Effector memory CD8-positive, alpha-beta T cell (primary cell): ENCODE results near the gene TPRX1.
"Not testable (repeated sequence)": the region's sequence is repeated elsewhere in the genome, so short reads cannot be mapped to it uniquely, and the experiment has no call there.

Source experiments
- ATAC-seq: fragments of 150-1000 bp; cut with Tn5 transposase; replicated peaks from 2 replicates; pipeline ENCODE4 v1.10.0; 2021; ENCODE audit warnings: mild to moderate bottlenecking, moderate library complexity
- DNase-seq, 3 experiments: peaks; one replicate each; pipeline ENCODE4 v3.0.0; 2021
- H3K27ac Mint-ChIP-seq, 2 donors: one replicate each; pipeline ENCODE4 v1.8.0; 2022; ENCODE audit warnings: mild to moderate bottlenecking in 2 of 2, mixed read lengths in 2 of 2, moderate library complexity in 2 of 2
- H3K27me3 Mint-ChIP-seq, 2 donors: one replicate each; pipeline ENCODE4 v1.8.0; 2022; ENCODE audit warnings: mixed read lengths in 2 of 2
- H3K36me3 Mint-ChIP-seq: one replicate; pipeline ENCODE4 v1.8.0; 2022; ENCODE audit warnings: mild to moderate bottlenecking, moderate library complexity, mixed read lengths; ENCODE audit not compliant: insufficient read depth
- H3K4me1 Mint-ChIP-seq, 2 donors: one replicate each; pipeline ENCODE4 v1.8.0; 2022; ENCODE audit warnings: low read depth in 2 of 2, mixed read lengths in 2 of 2
- H3K4me3 Mint-ChIP-seq, 2 donors: one replicate each; pipeline ENCODE4 v1.8.0; 2022; ENCODE audit warnings: mild to moderate bottlenecking in 2 of 2, mixed read lengths in 2 of 2, moderate library complexity in 2 of 2
- H3K9me3 Mint-ChIP-seq, 2 donors: one replicate each; pipeline ENCODE4 v1.8.0; 2022; ENCODE audit warnings: mixed read lengths in 2 of 2

Gene TPRX1

DNA sequence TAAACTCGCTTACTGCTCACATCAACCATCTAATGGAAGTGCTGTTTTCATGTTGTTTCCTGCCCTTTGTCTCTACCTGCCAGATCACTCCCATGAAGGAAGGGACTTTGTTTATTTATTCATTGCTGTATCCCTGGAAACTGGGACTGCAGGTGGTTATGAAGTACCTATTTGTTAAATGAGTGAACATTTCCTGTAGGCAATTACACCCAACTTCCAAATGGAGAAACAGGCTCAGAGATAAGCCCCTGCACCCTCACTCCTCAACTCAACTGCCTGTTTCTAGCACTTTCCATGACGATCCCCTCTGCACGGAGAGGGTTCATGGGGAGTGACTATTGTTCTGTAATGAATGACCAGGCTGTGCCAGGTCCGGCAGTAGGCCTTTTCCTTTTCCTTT, 27.8 kb downstream of the TPRX1 start:
- no peak for ATAC-seq
- DNase-seq: no peak
- Mint-ChIP-seq H3K27me3 (no peaks in the 10 kb centered on the region), H3K9me3 (no peaks in the 10 kb centered on the region), H3K36me3 (peaks cover 6% of the 10 kb centered on the region), H3K4me1 (peaks cover 19 to 22% of the 10 kb centered on the region in 2 donors), H3K4me3 (no peak overlapping the region), H3K27ac (no peak overlapping the region)

GRCh38 chr19:47771291-47771690, 33.1 kb downstream of the TPRX1 start:
- H3K4me3 Mint-ChIP-seq, H3K9me3 Mint-ChIP-seq, H3K27me3 Mint-ChIP-seq, H3K36me3 Mint-ChIP-seq, H3K4me1 Mint-ChIP-seq, DNase-seq, ATAC-seq, H3K27ac Mint-ChIP-seq: not testable (repeated sequence)

DNA sequence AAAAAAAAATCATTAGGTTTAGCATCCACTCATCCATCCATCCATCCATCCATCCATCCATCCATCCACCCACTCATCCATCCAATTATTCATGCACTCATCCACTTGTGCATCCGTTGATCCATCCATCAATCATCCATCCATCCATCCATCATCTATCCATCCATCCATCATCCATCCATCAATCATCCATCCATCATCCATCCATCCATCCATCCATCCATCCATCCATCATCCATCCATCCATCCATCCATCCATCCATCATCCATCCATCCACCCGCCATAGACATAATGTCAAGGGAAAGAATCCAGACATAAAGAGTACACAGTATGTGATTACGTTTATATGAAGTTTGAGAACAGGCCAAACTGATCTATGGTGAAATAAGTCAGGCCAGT, 34.8 kb downstream of the TPRX1 start:
- Mint-ChIP-seq H3K9me3 (no peaks in the 10 kb centered on the region), H3K4me1 (peaks cover 2 to 6% of the 10 kb centered on the region in 2 donors), H3K27ac (no peak overlapping the region), H3K4me3 (no peak overlapping the region), H3K27me3 (no peaks in the 10 kb centered on the region), H3K36me3 (peaks cover 4% of the 10 kb centered on the region)
- DNase-seq (no peak), ATAC-seq (no peak)

GRCh38 chr19:47768604-47769003, 35.7 kb downstream of the TPRX1 start:
- H3K36me3 Mint-ChIP-seq: peaks cover 4% of the 10 kb centered on the region
- no peaks in the 10 kb centered on the region for H3K9me3 Mint-ChIP-seq
- no peak overlapping the region for H3K4me3 Mint-ChIP-seq
- peaks cover 2 to 6% of the 10 kb centered on the region in 2 donors for H3K4me1 Mint-ChIP-seq
- DNase-seq (no peak), ATAC-seq (no peak)
- H3K27ac Mint-ChIP-seq: no peak overlapping the region
- no peaks in the 10 kb centered on the region for H3K27me3 Mint-ChIP-seq

GRCh38 chr19:47767349-47767748, 37.0 kb downstream of the TPRX1 start:
- Mint-ChIP-seq H3K4me3 (no peak overlapping the region), H3K27me3 (no peaks in the 10 kb centered on the region), H3K27ac (no peak overlapping the region), H3K4me1 (peaks cover 2 to 6% of the 10 kb centered on the region in 2 donors), H3K9me3 (no peaks in the 10 kb centered on the region), H3K36me3 (peaks cover 7% of the 10 kb centered on the region)
- DNase-seq: no peak
- ATAC-seq: no peak

- no peak overlapping the region for H3K27ac Mint-ChIP-seq
- H3K36me3 Mint-ChIP-seq: peaks cover 7% of the 10 kb centered on the region
- H3K4me1 Mint-ChIP-seq: peaks cover 2 to 6% of the 10 kb centered on the region in 2 donors
- DNase-seq (no peak), ATAC-seq (no peak)
- H3K27me3 Mint-ChIP-seq: no peaks in the 10 kb centered on the region
- H3K4me3 Mint-ChIP-seq: no peak overlapping the region
- H3K9me3 Mint-ChIP-seq: no peaks in the 10 kb centered on the region
Measured at GRCh38 chr19:47766670-47767069, 37.7 kb downstream of the TPRX1 start.

GRCh38 chr19:47766359-47766620, 38.1 kb downstream of the TPRX1 start:
- H3K36me3 Mint-ChIP-seq: peaks cover 7% of the 10 kb centered on the region
- H3K27ac Mint-ChIP-seq: no peak overlapping the region
- DNase-seq (no peak), ATAC-seq (no peak)
- H3K4me3 Mint-ChIP-seq: no peak overlapping the region
- H3K27me3 Mint-ChIP-seq: no peaks in the 10 kb centered on the region
- no peaks in the 10 kb centered on the region for H3K9me3 Mint-ChIP-seq
- H3K4me1 Mint-ChIP-seq: peaks cover 2 to 6% of the 10 kb centered on the region in 2 donors

- DNase-seq: peak in 2 of 3 experiments; percentile 41 to 45
- Mint-ChIP-seq H3K27ac (peak overlapping the region in 1 of 2 donors; percentile 29), H3K4me3 (no peak overlapping the region), H3K36me3 (peaks cover 11% of the 10 kb centered on the region), H3K4me1 (peaks cover 2 to 5% of the 10 kb centered on the region in 2 donors), H3K9me3 (no peaks in the 10 kb centered on the region), H3K27me3 (no peaks in the 10 kb centered on the region)
- peak; percentile 72 for ATAC-seq
Measured at GRCh38 chr19:47765523-47766358, 38.6 kb downstream of the TPRX1 start.

GRCh38 chr19:47764705-47765104, 39.6 kb downstream of the TPRX1 start:
- H3K27ac Mint-ChIP-seq: not testable (repeated sequence)

DNA sequence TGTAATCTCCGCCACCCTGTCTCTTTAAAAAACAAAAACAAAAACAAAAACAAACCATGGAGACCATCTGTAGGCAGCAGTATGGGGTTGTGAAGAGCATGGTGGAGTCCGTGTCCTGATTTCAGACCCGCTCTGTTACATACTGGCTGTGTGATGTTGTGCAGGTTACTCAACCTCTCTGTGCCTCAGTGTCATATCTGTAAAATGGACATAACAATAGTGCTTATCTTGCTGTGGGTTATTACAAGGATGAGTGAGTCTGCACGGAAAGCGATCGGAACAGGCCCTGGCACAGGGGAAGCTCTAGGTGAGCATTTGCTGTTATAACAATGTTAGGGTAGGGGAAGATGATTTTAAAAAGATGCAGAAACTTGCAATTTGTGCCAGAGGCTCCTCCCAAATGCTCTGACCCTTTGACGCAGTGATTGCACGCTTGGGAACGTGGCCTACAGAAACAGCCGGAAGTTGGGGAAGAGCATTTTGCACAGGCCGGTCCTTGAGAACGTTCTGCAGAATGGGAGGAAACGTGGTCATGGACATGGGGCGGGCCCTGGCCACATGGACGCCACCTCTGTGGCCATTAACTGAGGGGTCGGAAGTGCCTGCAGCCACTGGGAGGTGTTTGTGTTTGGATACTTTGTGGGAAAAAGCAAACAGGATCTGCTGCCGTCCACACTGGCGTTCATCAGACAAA, 41.6 kb downstream of the TPRX1 start:
- DNase-seq (no peak), ATAC-seq (no peak)
- Mint-ChIP-seq H3K36me3 (peaks cover 31% of the 10 kb centered on the region), H3K27me3 (no peaks in the 10 kb centered on the region), H3K9me3 (no peaks in the 10 kb centered on the region), H3K4me1 (peaks cover 0 to 2% of the 10 kb centered on the region in 2 donors), H3K4me3 (no peak overlapping the region), H3K27ac (no peak overlapping the region)

More at GRCh38 chr19:47764705-47765104, 39.6 kb downstream of the TPRX1 start:
- not testable (repeated sequence) for ATAC-seq, H3K4me3 Mint-ChIP-seq, H3K9me3 Mint-ChIP-seq, DNase-seq, H3K4me1 Mint-ChIP-seq, H3K27me3 Mint-ChIP-seq
- peaks cover 15% of the 10 kb centered on the region for H3K36me3 Mint-ChIP-seq

DNA sequence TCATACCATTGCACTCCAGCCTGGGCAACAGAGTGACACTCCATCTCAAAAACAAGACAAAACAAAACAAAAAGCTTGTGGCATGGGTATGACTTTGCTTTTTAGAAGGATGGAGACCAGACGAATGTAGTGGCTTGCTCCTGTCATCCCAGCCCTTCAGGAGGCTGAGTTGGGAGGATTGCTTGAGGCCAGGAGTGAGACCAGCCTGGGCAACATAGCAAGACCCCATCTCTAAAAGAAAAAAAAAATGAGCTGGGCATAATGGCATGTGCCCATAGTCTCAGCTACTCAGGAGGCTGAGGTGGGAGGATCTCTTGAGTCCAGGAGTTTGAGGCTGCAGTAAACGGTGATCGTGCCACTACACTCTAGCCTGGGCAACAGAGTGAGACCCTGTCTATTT, 42.2 kb downstream of the TPRX1 start:
- Mint-ChIP-seq H3K4me3 (no peak overlapping the region), H3K4me1 (peaks cover 0 to 3% of the 10 kb centered on the region in 2 donors), H3K36me3 (peaks cover 37% of the 10 kb centered on the region), H3K27ac (peak overlapping the region in 1 of 2 donors; percentile 58), H3K27me3 (no peaks in the 10 kb centered on the region), H3K9me3 (no peaks in the 10 kb centered on the region)
- no peak for ATAC-seq
- no peak for DNase-seq

DNA sequence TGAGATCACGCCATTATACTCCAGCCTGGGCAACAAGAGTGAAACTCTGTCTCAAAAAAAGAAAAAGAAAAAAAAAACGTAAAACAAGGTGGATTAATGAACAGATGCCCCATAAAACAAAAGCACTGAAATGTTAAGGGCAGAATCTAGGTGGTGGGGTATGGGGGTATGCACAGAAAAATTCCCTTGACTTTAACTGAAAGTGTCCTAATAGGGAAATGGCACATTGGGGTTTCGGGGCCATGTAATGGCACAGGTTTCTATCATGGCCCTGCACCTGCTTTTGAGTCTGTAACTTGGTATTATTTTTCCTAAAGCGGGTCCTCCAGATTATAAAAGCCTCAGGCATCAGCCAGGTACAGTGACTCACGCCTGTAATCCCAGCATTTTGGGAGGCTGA, 42.8 kb downstream of the TPRX1 start:
- H3K4me1 Mint-ChIP-seq: peaks cover 0 to 6% of the 10 kb centered on the region in 2 donors
- DNase-seq (no peak), ATAC-seq (no peak)
- H3K27me3 Mint-ChIP-seq: no peaks in the 10 kb centered on the region
- peak overlapping the region; percentile 47 to 58 for H3K27ac Mint-ChIP-seq
- no peaks in the 10 kb centered on the region for H3K9me3 Mint-ChIP-seq
- peaks cover 43% of the 10 kb centered on the region for H3K36me3 Mint-ChIP-seq
- no peak overlapping the region for H3K4me3 Mint-ChIP-seq

- no peak overlapping the region for H3K27ac Mint-ChIP-seq
- no peak for ATAC-seq
- no peaks in the 10 kb centered on the region for H3K27me3 Mint-ChIP-seq
- no peaks in the 10 kb centered on the region for H3K9me3 Mint-ChIP-seq
- DNase-seq: no peak
- no peak overlapping the region for H3K4me3 Mint-ChIP-seq
- H3K36me3 Mint-ChIP-seq: peaks cover 53% of the 10 kb centered on the region
- peaks cover 0 to 6% of the 10 kb centered on the region in 2 donors for H3K4me1 Mint-ChIP-seq
Measured at GRCh38 chr19:47760632-47760999, 43.7 kb downstream of the TPRX1 start.

- H3K4me1 Mint-ChIP-seq: peaks cover 0 to 4% of the 10 kb centered on the region in 2 donors
- no peak overlapping the region for H3K27ac Mint-ChIP-seq
- H3K27me3 Mint-ChIP-seq: no peaks in the 10 kb centered on the region
- no peak overlapping the region for H3K4me3 Mint-ChIP-seq
- no peaks in the 10 kb centered on the region for H3K9me3 Mint-ChIP-seq
- no peak for ATAC-seq
- DNase-seq: no peak
- peaks cover 68% of the 10 kb centered on the region for H3K36me3 Mint-ChIP-seq
Measured at GRCh38 chr19:47758443-47758804, 45.9 kb downstream of the TPRX1 start.
